Measurements from ENCODE around the gene TOMM20.

TOMM20 gene

GRCh38 chr1:235134171-235134570 is 5.5 kb upstream of the TOMM20 start:
- DNase-seq: no peak

- DNase-seq: no peak
Observed at GRCh38 chr1:235133086-235133485, 4.4 kb upstream of the TOMM20 start.

GRCh38 chr1:235131961-235132360 is 3.3 kb upstream of the TOMM20 start:
- no peak for DNase-seq

GRCh38 chr1:235130766-235131270 is 2.2 kb upstream of the TOMM20 start:
- DNase-seq: no peak

- DNase-seq: no peak
Observed at GRCh38 chr1:235129774-235130570, 1.3 kb upstream of the TOMM20 start.

- no peak for DNase-seq
Observed at GRCh38 chr1:235127732-235128455, 743 bp downstream of the TOMM20 start.

- no peak for DNase-seq
Observed at GRCh38 chr1:235127203-235127602, 1.4 kb downstream of the TOMM20 start.

- DNase-seq: no peak
Observed at GRCh38 chr1:235124665-235125064, 4.0 kb downstream of the TOMM20 start.

- DNase-seq: no peak
Observed at GRCh38 chr1:235124111-235124510, 4.5 kb downstream of the TOMM20 start.

- DNase-seq: no peak
Observed at GRCh38 chr1:235122348-235122747, 6.3 kb downstream of the TOMM20 start.

- DNase-seq: no peak
Observed at GRCh38 chr1:235113183-235113917, 15.3 kb downstream of the TOMM20 start.

GRCh38 chr1:235112297-235113182 is 16.1 kb downstream of the TOMM20 start:
- DNase-seq: no peak

GRCh38 chr1:235111107-235111506 is 17.5 kb downstream of the TOMM20 start:
- DNase-seq: no peak

- DNase-seq: no peak
Observed at GRCh38 chr1:235108876-235109275, 19.8 kb downstream of the TOMM20 start.

- no peak for DNase-seq
Observed at GRCh38 chr1:235108185-235108593, 20.4 kb downstream of the TOMM20 start.

- no peak for DNase-seq
Observed at GRCh38 chr1:235107368-235108184, 21.1 kb downstream of the TOMM20 start.

- no peak for DNase-seq
Observed at GRCh38 chr1:235106457-235106856, 22.2 kb downstream of the TOMM20 start.

GRCh38 chr1:235105051-235106043 is 23.3 kb downstream of the TOMM20 start:
- peak in 1 of 51 donors; percentile 19 for DNase-seq

GRCh38 chr1:235102993-235103411 is 25.6 kb downstream of the TOMM20 start:
- DNase-seq: peak in 2 of 51 donors; percentile 30 to 33

Data from hypothalamus (tissue), 51 donors.